ENCODE results near the gene HPSE2. TPM values are rescaled to one million over a fixed set of nuclear protein-coding genes. Genes with fewer than 3 reads are reported as not detected.

Gene HPSE2
- total RNA-seq, 1 donor from 2014 or later, result not detected

GRCh38 chr10:98659951-98660350 lies 575.7 kb downstream of the HPSE2 start:
- H3K4me1 Mint-ChIP-seq (ENCODE audit: low read depth), result no peaks in the 10 kb centered on the region
- intact Hi-C loops (cut with micrococcal nuclease), result no loop called here
- H3K27me3 Mint-ChIP-seq (ENCODE audit: insufficient read depth), result peaks cover 11% of the 10 kb centered on the region
- no peaks in the 10 kb centered on the region for H3K36me3 Mint-ChIP-seq (ENCODE audit: low read depth)
- no peak for DNase-seq (ENCODE audit: low spot score)
- no peaks in the 10 kb centered on the region for H3K9me3 Mint-ChIP-seq
- H3K4me3 Mint-ChIP-seq, result no peak overlapping the region
- H3K27ac Mint-ChIP-seq, result no peak overlapping the region

GRCh38 chr10:98655492-98655891 lies 580.2 kb downstream of the HPSE2 start:
- Mint-ChIP-seq H3K36me3 (ENCODE audit: low read depth) (no peaks in the 10 kb centered on the region), H3K4me3 (no peak overlapping the region), H3K9me3 (no peaks in the 10 kb centered on the region), H3K27me3 (ENCODE audit: insufficient read depth) (peaks cover 9% of the 10 kb centered on the region), H3K27ac (no peak overlapping the region), H3K4me1 (ENCODE audit: low read depth) (no peaks in the 10 kb centered on the region)
- intact Hi-C loops (cut with micrococcal nuclease), result no loop called here
- DNase-seq (ENCODE audit: low spot score), result no peak

GRCh38 chr10:98649170-98649569 lies 586.5 kb downstream of the HPSE2 start:
- Mint-ChIP-seq H3K27ac (no peak overlapping the region), H3K4me1 (ENCODE audit: low read depth) (no peaks in the 10 kb centered on the region), H3K4me3 (no peak overlapping the region), H3K9me3 (no peaks in the 10 kb centered on the region), H3K36me3 (ENCODE audit: low read depth) (no peaks in the 10 kb centered on the region), H3K27me3 (ENCODE audit: insufficient read depth) (peaks cover 12% of the 10 kb centered on the region)
- no peak for DNase-seq (ENCODE audit: low spot score)
- intact Hi-C loops (cut with micrococcal nuclease), result no loop called here

GRCh38 chr10:98646998-98647917 lies 588.4 kb downstream of the HPSE2 start:
- H3K36me3 Mint-ChIP-seq (ENCODE audit: low read depth), result no peaks in the 10 kb centered on the region

GRCh38 chr10:98644466-98644865 lies 591.2 kb downstream of the HPSE2 start:
- no peak for DNase-seq (ENCODE audit: low spot score)
- H3K36me3 Mint-ChIP-seq (ENCODE audit: low read depth), result no peaks in the 10 kb centered on the region
- H3K27me3 Mint-ChIP-seq (ENCODE audit: insufficient read depth), result peaks cover 12% of the 10 kb centered on the region
- no peaks in the 10 kb centered on the region for H3K4me1 Mint-ChIP-seq (ENCODE audit: low read depth)
- H3K9me3 Mint-ChIP-seq, result no peaks in the 10 kb centered on the region
- intact Hi-C loops (cut with micrococcal nuclease), result no loop called here
- no peak overlapping the region for H3K27ac Mint-ChIP-seq
- no peak overlapping the region for H3K4me3 Mint-ChIP-seq

More at GRCh38 chr10:98646998-98647917, 588.4 kb downstream of the HPSE2 start:
- no peak for DNase-seq (ENCODE audit: low spot score)
- Mint-ChIP-seq H3K9me3 (no peaks in the 10 kb centered on the region), H3K27me3 (ENCODE audit: insufficient read depth) (peaks cover 12% of the 10 kb centered on the region), H3K27ac (no peak overlapping the region), H3K4me3 (no peak overlapping the region), H3K4me1 (ENCODE audit: low read depth) (no peaks in the 10 kb centered on the region)
- intact Hi-C loops (cut with micrococcal nuclease), result no loop called here

- DNase-seq (ENCODE audit: low spot score), result no peak
- no peaks in the 10 kb centered on the region for H3K9me3 Mint-ChIP-seq
- no peak overlapping the region for H3K27ac Mint-ChIP-seq
- intact Hi-C loops (cut with micrococcal nuclease), result no loop called here
- H3K36me3 Mint-ChIP-seq (ENCODE audit: low read depth), result no peaks in the 10 kb centered on the region
- peaks cover 9% of the 10 kb centered on the region for H3K27me3 Mint-ChIP-seq (ENCODE audit: insufficient read depth)
- no peaks in the 10 kb centered on the region for H3K4me1 Mint-ChIP-seq (ENCODE audit: low read depth)
- H3K4me3 Mint-ChIP-seq, result no peak overlapping the region
These were observed 593.4 kb downstream of the HPSE2 start for GRCh38 chr10:98642281-98642680.

- H3K4me1 Mint-ChIP-seq (ENCODE audit: low read depth), result no peaks in the 10 kb centered on the region
- no peaks in the 10 kb centered on the region for H3K36me3 Mint-ChIP-seq (ENCODE audit: low read depth)
- no peak overlapping the region for H3K4me3 Mint-ChIP-seq
- H3K27me3 Mint-ChIP-seq (ENCODE audit: insufficient read depth), result peaks cover 6% of the 10 kb centered on the region
- DNase-seq (ENCODE audit: low spot score), result no peak
- no peak overlapping the region for H3K27ac Mint-ChIP-seq
- no peaks in the 10 kb centered on the region for H3K9me3 Mint-ChIP-seq
- intact Hi-C loops (cut with micrococcal nuclease), result no loop called here
These were observed 596.7 kb downstream of the HPSE2 start for GRCh38 chr10:98638920-98639319.

- intact Hi-C loops (cut with micrococcal nuclease), result no loop called here
- Mint-ChIP-seq H3K9me3 (no peaks in the 10 kb centered on the region), H3K27ac (no peak overlapping the region), H3K27me3 (ENCODE audit: insufficient read depth) (peaks cover 4% of the 10 kb centered on the region), H3K4me1 (ENCODE audit: low read depth) (no peaks in the 10 kb centered on the region), H3K36me3 (ENCODE audit: low read depth) (no peaks in the 10 kb centered on the region), H3K4me3 (no peak overlapping the region)
- no peak for DNase-seq (ENCODE audit: low spot score)
These were observed 598.7 kb downstream of the HPSE2 start for GRCh38 chr10:98636921-98637329.

- H3K27me3 Mint-ChIP-seq (ENCODE audit: insufficient read depth), result peaks cover 2% of the 10 kb centered on the region
These were observed 603.0 kb downstream of the HPSE2 start for GRCh38 chr10:98632456-98633150.

GRCh38 chr10:98628206-98628605 lies 607.4 kb downstream of the HPSE2 start:
- H3K27ac Mint-ChIP-seq, result no peak overlapping the region
- no peak overlapping the region for H3K4me3 Mint-ChIP-seq
- peaks cover 2% of the 10 kb centered on the region for H3K27me3 Mint-ChIP-seq (ENCODE audit: insufficient read depth)
- no peak for DNase-seq (ENCODE audit: low spot score)
- no peaks in the 10 kb centered on the region for H3K36me3 Mint-ChIP-seq (ENCODE audit: low read depth)
- intact Hi-C loops (cut with micrococcal nuclease), result no loop called here
- no peaks in the 10 kb centered on the region for H3K4me1 Mint-ChIP-seq (ENCODE audit: low read depth)
- H3K9me3 Mint-ChIP-seq, result no peaks in the 10 kb centered on the region

More at GRCh38 chr10:98632456-98633150, 603.0 kb downstream of the HPSE2 start:
- intact Hi-C loops (cut with micrococcal nuclease), result no loop called here
- Mint-ChIP-seq H3K36me3 (ENCODE audit: low read depth) (no peaks in the 10 kb centered on the region), H3K4me3 (no peak overlapping the region), H3K4me1 (ENCODE audit: low read depth) (no peaks in the 10 kb centered on the region), H3K9me3 (no peaks in the 10 kb centered on the region), H3K27ac (no peak overlapping the region)
- DNase-seq (ENCODE audit: low spot score), result no peak

- Mint-ChIP-seq H3K4me3 (no peak overlapping the region), H3K27ac (no peak overlapping the region), H3K4me1 (ENCODE audit: low read depth) (no peaks in the 10 kb centered on the region), H3K27me3 (ENCODE audit: insufficient read depth) (no peaks in the 10 kb centered on the region), H3K9me3 (no peaks in the 10 kb centered on the region), H3K36me3 (ENCODE audit: low read depth) (no peaks in the 10 kb centered on the region)
- intact Hi-C loops (cut with micrococcal nuclease), result no loop called here
- no peak for DNase-seq (ENCODE audit: low spot score)
These were observed 607.9 kb downstream of the HPSE2 start for GRCh38 chr10:98627711-98628110.

- Mint-ChIP-seq H3K36me3 (ENCODE audit: low read depth) (no peaks in the 10 kb centered on the region), H3K4me3 (no peak overlapping the region), H3K27me3 (ENCODE audit: insufficient read depth) (no peaks in the 10 kb centered on the region), H3K9me3 (no peaks in the 10 kb centered on the region), H3K4me1 (ENCODE audit: low read depth) (no peaks in the 10 kb centered on the region), H3K27ac (no peak overlapping the region)
- no peak for DNase-seq (ENCODE audit: low spot score)
- intact Hi-C loops (cut with micrococcal nuclease), result no loop called here
These were observed 610.7 kb downstream of the HPSE2 start for GRCh38 chr10:98624963-98625362.

GRCh38 chr10:98623176-98623575 lies 612.5 kb downstream of the HPSE2 start:
- no peak overlapping the region for H3K4me3 Mint-ChIP-seq
- intact Hi-C loops (cut with micrococcal nuclease), result no loop called here
- H3K4me1 Mint-ChIP-seq (ENCODE audit: low read depth), result no peaks in the 10 kb centered on the region
- no peaks in the 10 kb centered on the region for H3K27me3 Mint-ChIP-seq (ENCODE audit: insufficient read depth)
- no peaks in the 10 kb centered on the region for H3K36me3 Mint-ChIP-seq (ENCODE audit: low read depth)
- DNase-seq (ENCODE audit: low spot score), result no peak
- H3K27ac Mint-ChIP-seq, result no peak overlapping the region
- H3K9me3 Mint-ChIP-seq, result no peaks in the 10 kb centered on the region

All from activated T-helper 1 cell treated with anti-CD3 and anti-CD28 coated beads, Interleukin-12 subunit alpha, Interleukin-12 subunit beta, Interleukin-2, Interleukin-4 antibody, amounts not matched to agents 30 ng/mL and 10 ng/mL and 1 ng/mL, durations not matched to agents 14 hours and 24 hours and 36 hours (primary cell).